GM12878 (cell line): ENCODE results near the gene NGRN. TPM values are rescaled to one million over a fixed set of nuclear protein-coding genes. Genes with fewer than 3 reads are reported as not detected.

Source experiments
- BACH1 ChIP-seq: fragments of 450-650 bp; IDR thresholded peaks from 2 replicates; pipeline ENCODE4 v1.6.1; 2017; ENCODE audit warnings: mild to moderate bottlenecking, borderline replicate concordance
- EZH2 ChIP-seq: IDR thresholded peaks from 2 replicates; pipeline ENCODE4 v1.6.1; 2012; ENCODE audit warnings: low read depth, mild to moderate bottlenecking, control low read depth, inconsistent platforms, low read length, borderline replicate concordance; ENCODE audit not compliant: control insufficient read depth
- PBX3 ChIP-seq: IDR thresholded peaks from 2 replicates; pipeline ENCODE4 v1.6.1; 2011; ENCODE audit warnings: mild to moderate bottlenecking, low read depth, low read length, moderate library complexity; ENCODE audit not compliant: insufficient replicate concordance
- SIN3A ChIP-seq: IDR thresholded peaks from 2 replicates; pipeline ENCODE4 v1.6.1; 2012; ENCODE audit warnings: low read depth, low read length, improper control_type of control experiment
- STAT1 ChIP-seq: fragments of 450-650 bp; conservative IDR thresholded peaks from 2 replicates; pipeline ENCODE4 v1.6.1; 2014; ENCODE audit warnings: antibody characterized with exemption, mild to moderate bottlenecking
- TARDBP ChIP-seq: IDR thresholded peaks from 2 replicates; pipeline ENCODE4 v1.6.1; 2016; ENCODE audit warnings: borderline replicate concordance
- polyA plus RNA-seq, 11 experiments: library from polyadenylated mRNA; depleted of rRNA in 4 of 11; unstranded in 6 of 11; stranded (reverse) in 5 of 11; fragments of >200 nt; fragmentation: Nextera tagmentation in 4 of 11; fragmentation: Illumina TruSeq in 1 of 11; extraction: Ambion mirVana in 4 of 11; extraction: Trizol in 1 of 11; gene quantifications; 1 replicate in 1 of 11; 2 replicates in 10 of 11; pipeline versions ENCODE4 v1.2.1 to v1.2.3, GENCODE V29; 2011 to 2016; ENCODE audit warnings: inconsistent platforms in 2 of 11, missing spikeins in 2 of 11, low read depth in 1 of 11
- total RNA-seq, 4 experiments: library from RNA; depleted of rRNA in 3 of 4; stranded (reverse); fragments of >200 nt in 3 of 4; fragmentation: Illumina TruSeq in 1 of 4; extraction: Trizol in 1 of 4; gene quantifications; 2 replicates each; pipeline versions ENCODE4 v1.2.1 to v1.2.3, GENCODE V29; 2013 to 2021
- TF ChIP-seq, protein P1 (sequence below): fragments of 450-650 bp; conservative IDR thresholded peaks from 2 replicates; pipeline ENCODE4 v1.6.1; 2017; ENCODE audit warnings: mild to moderate bottlenecking, moderate library complexity

Gene NGRN
- total and polyA plus RNA-seq, 10 of the 15 experiments (the other 5 are each of a cell fraction or from before 2014, with no cell fraction given): 5.8 to 31.3 (median 23.2) TPM

DNA sequence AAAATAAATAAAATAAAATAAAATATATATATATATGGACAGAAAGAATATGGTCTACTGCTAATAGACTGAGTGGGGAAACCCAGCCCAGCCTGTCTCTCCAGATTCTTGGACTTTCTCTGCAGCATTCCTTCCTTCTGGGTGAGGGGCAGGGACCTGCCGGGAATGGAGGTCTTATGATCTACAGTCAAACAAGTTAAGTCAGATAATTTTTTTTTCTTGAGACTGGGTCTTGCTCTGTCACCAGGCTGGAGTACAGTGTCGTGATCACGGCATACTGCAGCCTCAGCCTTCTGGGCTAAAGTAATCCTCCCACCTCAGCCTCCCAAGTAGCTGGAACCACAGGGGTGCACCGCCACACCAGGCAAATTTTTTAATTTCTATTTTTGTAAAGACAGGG, 53.1 kb downstream of the NGRN start (continued):
- TF ChIP-seq STAT1: no peak
- no peak for TF ChIP-seq PBX3
- no peak for TF ChIP-seq EZH2
- TF ChIP-seq SIN3A: no peak
- no peak for TF ChIP-seq TARDBP
- TF ChIP-seq, protein P1, sequence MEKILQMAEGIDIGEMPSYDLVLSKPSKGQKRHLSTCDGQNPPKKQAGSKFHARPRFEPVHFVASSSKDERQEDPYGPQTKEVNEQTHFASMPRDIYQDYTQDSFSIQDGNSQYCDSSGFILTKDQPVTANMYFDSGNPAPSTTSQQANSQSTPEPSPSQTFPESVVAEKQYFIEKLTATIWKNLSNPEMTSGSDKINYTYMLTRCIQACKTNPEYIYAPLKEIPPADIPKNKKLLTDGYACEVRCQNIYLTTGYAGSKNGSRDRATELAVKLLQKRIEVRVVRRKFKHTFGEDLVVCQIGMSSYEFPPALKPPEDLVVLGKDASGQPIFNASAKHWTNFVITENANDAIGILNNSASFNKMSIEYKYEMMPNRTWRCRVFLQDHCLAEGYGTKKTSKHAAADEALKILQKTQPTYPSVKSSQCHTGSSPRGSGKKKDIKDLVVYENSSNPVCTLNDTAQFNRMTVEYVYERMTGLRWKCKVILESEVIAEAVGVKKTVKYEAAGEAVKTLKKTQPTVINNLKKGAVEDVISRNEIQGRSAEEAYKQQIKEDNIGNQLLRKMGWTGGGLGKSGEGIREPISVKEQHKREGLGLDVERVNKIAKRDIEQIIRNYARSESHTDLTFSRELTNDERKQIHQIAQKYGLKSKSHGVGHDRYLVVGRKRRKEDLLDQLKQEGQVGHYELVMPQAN: no peak
- no peak for TF ChIP-seq BACH1
